ENCODE data around the gene SYT7.

DNA sequence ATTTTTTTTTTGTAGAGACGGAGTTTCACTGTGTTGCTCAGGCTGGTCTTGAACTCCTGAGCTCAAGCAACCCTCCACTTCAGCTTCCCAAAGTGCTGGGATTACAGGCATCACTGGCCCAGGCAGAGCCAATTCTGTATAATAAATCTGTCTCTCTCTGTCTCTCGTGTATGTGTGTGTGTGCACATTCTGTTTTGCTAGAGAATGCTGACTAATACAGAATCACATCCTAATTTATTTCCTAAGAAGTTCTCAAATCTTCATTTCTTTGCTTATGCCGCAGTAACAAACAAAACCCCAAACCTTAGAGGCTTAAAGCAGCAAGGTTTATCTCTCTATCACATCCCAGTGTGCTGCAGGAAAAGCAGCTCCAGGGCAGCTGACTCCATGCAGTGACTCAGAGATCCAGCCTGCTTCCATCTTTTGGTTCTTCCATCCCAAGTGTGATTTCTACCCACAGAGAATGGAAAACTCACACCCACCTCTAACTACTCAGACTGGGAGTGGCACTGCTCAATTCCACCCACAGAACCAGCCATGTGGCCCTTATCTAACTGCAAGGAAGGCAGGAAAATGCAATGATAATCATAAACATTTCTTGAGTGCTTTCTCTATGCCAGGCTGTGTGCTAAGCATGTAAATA is 107.4 kb downstream of the SYT7 start:
- TF ChIP-seq POLR2A (IDR thresholded peaks at IDR 0.05; ENCODE audit: low read depth, low read length): no peak
- no peak for TF ChIP-seq POLR2AphosphoS5 (IDR thresholded peaks at IDR 0.05; ENCODE audit: low read depth, low read length)

All from GM12891 (cell line).